ENCODE results near the gene SPDYE2.
"Not testable (repeated sequence)": the region's sequence is repeated elsewhere in the genome, so short reads cannot be mapped to it uniquely, and the experiment has no call there.

The SPDYE2 gene

GRCh38 chr7:102592477-102593019 is 41.5 kb downstream of the SPDYE2 start:
- H3K4me3 ChIP-seq (ENCODE audit: low read length); DNase-seq (ENCODE audit: low read depth): not testable (repeated sequence)

GRCh38 chr7:102593637-102594334 is 42.8 kb downstream of the SPDYE2 start:
- not testable (repeated sequence) for DNase-seq (ENCODE audit: low read depth); H3K4me3 ChIP-seq (ENCODE audit: low read length)

GRCh38 chr7:102596036-102596435 is 45.0 kb downstream of the SPDYE2 start:
- H3K4me3 ChIP-seq (ENCODE audit: low read length); DNase-seq (ENCODE audit: low read depth): not testable (repeated sequence)

GRCh38 chr7:102599699-102600098 is 48.7 kb downstream of the SPDYE2 start:
- not testable (repeated sequence) for DNase-seq (ENCODE audit: low read depth); H3K4me3 ChIP-seq (ENCODE audit: low read length)

GRCh38 chr7:102602317-102602716 is 51.3 kb downstream of the SPDYE2 start:
- H3K4me3 ChIP-seq (ENCODE audit: low read length); DNase-seq (ENCODE audit: low read depth): not testable (repeated sequence)

- not testable (repeated sequence) for H3K4me3 ChIP-seq (ENCODE audit: low read length); DNase-seq (ENCODE audit: low read depth)
Measured at GRCh38 chr7:102604431-102605145, 53.6 kb downstream of the SPDYE2 start.

GRCh38 chr7:102606848-102607247 is 55.8 kb downstream of the SPDYE2 start:
- DNase-seq (ENCODE audit: low read depth); H3K4me3 ChIP-seq (ENCODE audit: low read length): not testable (repeated sequence)

GRCh38 chr7:102609734-102610133 is 58.7 kb downstream of the SPDYE2 start:
- DNase-seq (ENCODE audit: low read depth); H3K4me3 ChIP-seq (ENCODE audit: low read length): not testable (repeated sequence)

GRCh38 chr7:102610441-102610840 is 59.4 kb downstream of the SPDYE2 start:
- DNase-seq (ENCODE audit: low read depth); H3K4me3 ChIP-seq (ENCODE audit: low read length): not testable (repeated sequence)

GRCh38 chr7:102611013-102611674 is 60.1 kb downstream of the SPDYE2 start:
- not testable (repeated sequence) for H3K4me3 ChIP-seq (ENCODE audit: low read length); DNase-seq (ENCODE audit: low read depth)

GRCh38 chr7:102611675-102612325 is 60.8 kb downstream of the SPDYE2 start:
- H3K4me3 ChIP-seq (ENCODE audit: low read length); DNase-seq (ENCODE audit: low read depth): not testable (repeated sequence)
